GM12865 (cell line): Measurements from ENCODE around the gene KDF1.
A peak's percentile ranks its signal among the peaks of the same experiment; 100 is the strongest.

ENCODE experiments used
- DNase-seq: peaks from one replicate; pipeline ENCODE4 v3.0.0; 2010; ENCODE audit warnings: low read depth
- H3K4me3 ChIP-seq: 2 replicates; pipeline ENCODE4 v1.5.1; 2011; ENCODE audit warnings: mild to moderate bottlenecking, low read depth, low read length, control low read depth
- CTCF ChIP-seq: IDR thresholded peaks from 2 replicates; pipeline ENCODE4 v1.5.1; 2011; ENCODE audit warnings: low read length, control low read depth, low read depth, inconsistent platforms; ENCODE audit not compliant: insufficient read depth; ENCODE audit errors: missing control alignments

The KDF1 gene

GRCh38 chr1:26945138-26945537 lies 15.1 kb downstream of the KDF1 start:
- no peak overlapping the region for H3K4me3 ChIP-seq
- TF ChIP-seq CTCF: no peak
- no peak for DNase-seq

GRCh38 chr1:26942656-26943055 lies 17.6 kb downstream of the KDF1 start:
- H3K4me3 ChIP-seq: no peak overlapping the region
- no peak for DNase-seq
- no peak for TF ChIP-seq CTCF

GRCh38 chr1:26941311-26941710 lies 19.0 kb downstream of the KDF1 start:
- DNase-seq: no peak
- no peak for TF ChIP-seq CTCF
- no peak overlapping the region for H3K4me3 ChIP-seq

GRCh38 chr1:26938659-26939025 lies 21.6 kb downstream of the KDF1 start:
- TF ChIP-seq CTCF: no peak
- no peak for DNase-seq
- H3K4me3 ChIP-seq: no peak overlapping the region

GRCh38 chr1:26938004-26938658 lies 22.1 kb downstream of the KDF1 start:
- no peak overlapping the region for H3K4me3 ChIP-seq
- no peak for DNase-seq
- no peak for TF ChIP-seq CTCF

- no peak overlapping the region for H3K4me3 ChIP-seq
- DNase-seq: no peak
- TF ChIP-seq CTCF: no peak
Observed at GRCh38 chr1:26936823-26937222, 23.4 kb downstream of the KDF1 start.

GRCh38 chr1:26932531-26932930 lies 27.7 kb downstream of the KDF1 start:
- TF ChIP-seq CTCF: no peak
- peak; percentile 60 for DNase-seq
- no peak overlapping the region for H3K4me3 ChIP-seq
